T-helper 1 cell treated with Interleukin-12 subunit alpha and Interleukin-12 subunit beta and Interleukin-4 antibody, amounts not matched to agents 30 μg/mL and 1 μg/mL, for 36 hours (primary cell): ENCODE results near the gene UNKL.
"Not testable (repeated sequence)": the region's sequence is repeated elsewhere in the genome, so short reads cannot be mapped to it uniquely, and the experiment has no call there.

Experiments
- H3K27ac Mint-ChIP-seq: one replicate; pipeline ENCODE4 v1.8.0; 2021; ENCODE audit warnings: mild to moderate bottlenecking, mixed read lengths
- H3K27me3 Mint-ChIP-seq: one replicate; pipeline ENCODE4 v1.8.0; 2021; ENCODE audit warnings: low read depth, mixed read lengths
- H3K36me3 Mint-ChIP-seq: one replicate; pipeline ENCODE4 v1.8.0; 2021; ENCODE audit warnings: low read depth, mixed read lengths
- H3K4me1 Mint-ChIP-seq: one replicate; pipeline ENCODE4 v1.8.0; 2021; ENCODE audit warnings: low read depth, mixed read lengths
- H3K4me3 Mint-ChIP-seq: one replicate; pipeline ENCODE4 v1.8.0; 2021; ENCODE audit warnings: mild to moderate bottlenecking, moderate library complexity, mixed read lengths
- H3K9me3 Mint-ChIP-seq: one replicate; pipeline ENCODE4 v1.8.0; 2021; ENCODE audit warnings: mixed read lengths

The UNKL gene

DNA sequence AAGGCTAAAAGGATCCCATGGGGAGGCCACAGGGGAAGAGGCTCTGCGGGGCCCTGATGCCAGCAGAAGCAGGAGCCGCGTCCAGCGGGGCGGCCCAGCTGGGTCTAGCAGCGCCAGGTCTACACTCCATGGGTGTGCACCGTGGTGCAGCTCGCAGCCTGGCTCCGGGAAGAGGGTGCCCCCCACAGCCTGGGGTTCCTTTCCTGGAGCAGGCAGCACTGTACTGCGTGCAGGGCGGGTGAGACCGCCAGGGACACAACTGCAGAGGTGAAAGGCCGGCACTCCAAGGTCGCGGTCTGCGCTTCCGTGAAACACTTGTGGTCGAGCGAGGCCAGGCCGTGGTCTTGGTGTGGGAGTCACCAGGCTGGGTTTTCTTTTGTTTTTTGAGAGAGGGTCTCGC, 36.3 kb upstream of the UNKL start:
- no peaks in the 10 kb centered on the region for H3K9me3 Mint-ChIP-seq
- H3K27ac Mint-ChIP-seq, result no peak overlapping the region
- no peak overlapping the region for H3K4me3 Mint-ChIP-seq
- no peaks in the 10 kb centered on the region for H3K27me3 Mint-ChIP-seq
- H3K4me1 Mint-ChIP-seq, result no peaks in the 10 kb centered on the region
- H3K36me3 Mint-ChIP-seq, result no peaks in the 10 kb centered on the region

DNA sequence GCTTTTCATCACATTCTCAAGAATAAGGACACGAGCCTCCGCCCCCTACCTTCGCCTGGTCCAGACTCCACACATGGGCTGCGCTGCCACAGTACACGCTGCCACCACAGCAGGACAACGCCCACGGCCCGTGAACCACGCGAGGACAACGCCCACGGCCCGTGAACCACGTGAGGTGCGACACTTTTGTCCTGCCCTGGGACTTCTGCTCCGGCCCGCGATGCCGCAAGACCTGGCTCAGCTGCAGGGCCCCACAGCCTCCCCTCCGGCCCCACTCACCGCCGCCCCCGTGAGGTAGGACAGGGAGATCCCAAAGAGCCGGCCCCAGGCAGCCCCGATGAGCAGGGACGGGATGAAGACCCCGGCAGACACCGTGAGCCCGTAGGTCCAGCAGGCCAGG, 35.7 kb upstream of the UNKL start:
- Mint-ChIP-seq H3K9me3 (no peaks in the 10 kb centered on the region), H3K4me3 (no peak overlapping the region), H3K36me3 (no peaks in the 10 kb centered on the region), H3K4me1 (no peaks in the 10 kb centered on the region), H3K27ac (no peak overlapping the region), H3K27me3 (no peaks in the 10 kb centered on the region)

DNA sequence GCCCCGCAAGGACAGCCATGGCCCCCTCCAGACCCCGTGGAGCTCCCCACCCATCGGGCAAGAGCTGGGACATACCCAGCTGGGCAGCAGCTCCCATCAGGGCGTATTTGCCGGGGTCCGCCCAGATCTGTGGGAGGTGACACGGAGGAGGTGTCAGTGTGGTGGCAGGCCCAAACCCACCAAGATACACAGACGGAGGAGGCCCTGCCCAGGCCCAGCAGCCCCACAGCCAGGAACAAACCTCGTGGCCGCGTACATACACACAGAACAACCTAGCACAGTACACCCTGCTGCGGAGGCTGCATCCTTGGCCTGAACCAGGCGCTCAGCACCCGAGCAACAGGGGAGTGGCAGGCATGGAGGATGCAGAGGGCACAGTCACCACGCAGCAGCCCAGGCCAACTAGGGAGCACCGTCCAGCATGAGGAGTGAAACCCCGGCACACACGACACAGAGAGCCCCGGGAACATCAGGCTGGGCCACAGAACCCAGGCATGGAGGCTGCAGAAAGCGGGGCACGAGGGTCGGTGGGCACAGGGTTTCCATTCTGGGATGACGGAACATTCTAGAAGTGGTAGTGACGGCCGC, 34.8 kb upstream of the UNKL start:
- no peaks in the 10 kb centered on the region for H3K9me3 Mint-ChIP-seq
- no peak overlapping the region for H3K4me3 Mint-ChIP-seq
- no peaks in the 10 kb centered on the region for H3K4me1 Mint-ChIP-seq
- H3K27me3 Mint-ChIP-seq, result no peaks in the 10 kb centered on the region
- no peak overlapping the region for H3K27ac Mint-ChIP-seq
- no peaks in the 10 kb centered on the region for H3K36me3 Mint-ChIP-seq

DNA sequence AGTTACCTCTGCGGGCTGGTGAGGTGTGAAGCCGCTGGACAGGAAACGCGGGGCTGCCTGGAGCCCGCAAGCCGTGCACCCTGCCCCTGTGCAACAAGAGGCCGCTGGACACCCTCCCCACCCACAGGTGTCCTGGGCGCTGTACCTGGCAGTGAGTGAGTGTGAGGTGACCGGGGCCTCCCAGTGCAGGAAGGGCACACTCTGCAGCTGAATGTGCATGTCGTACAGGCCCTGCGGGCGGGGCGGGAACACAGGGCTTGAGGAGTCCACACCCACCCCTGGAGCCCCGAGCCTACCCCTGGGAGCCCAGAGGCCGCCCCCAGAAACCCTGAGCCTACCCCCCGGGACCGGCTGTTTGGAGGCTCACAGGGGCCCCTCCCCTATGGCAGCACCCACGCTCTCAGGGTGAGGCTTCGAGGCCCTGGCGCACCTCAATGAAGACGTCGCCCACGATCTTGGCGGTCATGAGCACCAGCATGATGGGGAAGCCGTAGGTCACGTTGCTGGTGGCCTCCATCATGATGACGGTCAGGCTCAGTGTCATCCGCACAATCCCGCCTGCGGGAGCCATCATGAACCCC, 34.1 kb upstream of the UNKL start:
- no peak overlapping the region for H3K27ac Mint-ChIP-seq
- H3K4me3 Mint-ChIP-seq, result no peak overlapping the region
- H3K36me3 Mint-ChIP-seq, result no peaks in the 10 kb centered on the region
- no peaks in the 10 kb centered on the region for H3K4me1 Mint-ChIP-seq
- no peaks in the 10 kb centered on the region for H3K9me3 Mint-ChIP-seq
- H3K27me3 Mint-ChIP-seq, result no peaks in the 10 kb centered on the region

DNA sequence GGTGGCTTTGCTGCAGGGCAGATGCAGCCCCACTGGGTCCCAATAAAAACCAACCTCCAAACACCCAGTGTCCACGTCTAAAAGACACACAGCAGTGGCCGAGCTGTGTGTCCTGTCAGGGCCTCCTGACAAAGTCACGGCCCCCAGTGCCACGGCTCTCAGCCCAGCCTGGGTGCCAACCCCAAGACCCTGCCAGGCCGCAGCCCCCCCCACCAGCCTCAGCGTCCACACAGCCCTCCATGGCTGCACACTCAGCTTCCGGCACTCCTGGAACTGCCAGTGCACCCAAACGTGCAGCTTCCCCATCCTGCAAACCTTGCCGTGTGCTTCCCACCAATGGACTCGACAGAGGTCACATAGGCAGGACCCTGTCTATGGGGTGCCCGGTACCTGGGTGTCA, 33.5 kb upstream of the UNKL start:
- H3K4me1 Mint-ChIP-seq, result no peaks in the 10 kb centered on the region
- no peak overlapping the region for H3K27ac Mint-ChIP-seq
- H3K9me3 Mint-ChIP-seq, result no peaks in the 10 kb centered on the region
- H3K36me3 Mint-ChIP-seq, result no peaks in the 10 kb centered on the region
- no peaks in the 10 kb centered on the region for H3K27me3 Mint-ChIP-seq
- no peak overlapping the region for H3K4me3 Mint-ChIP-seq

DNA sequence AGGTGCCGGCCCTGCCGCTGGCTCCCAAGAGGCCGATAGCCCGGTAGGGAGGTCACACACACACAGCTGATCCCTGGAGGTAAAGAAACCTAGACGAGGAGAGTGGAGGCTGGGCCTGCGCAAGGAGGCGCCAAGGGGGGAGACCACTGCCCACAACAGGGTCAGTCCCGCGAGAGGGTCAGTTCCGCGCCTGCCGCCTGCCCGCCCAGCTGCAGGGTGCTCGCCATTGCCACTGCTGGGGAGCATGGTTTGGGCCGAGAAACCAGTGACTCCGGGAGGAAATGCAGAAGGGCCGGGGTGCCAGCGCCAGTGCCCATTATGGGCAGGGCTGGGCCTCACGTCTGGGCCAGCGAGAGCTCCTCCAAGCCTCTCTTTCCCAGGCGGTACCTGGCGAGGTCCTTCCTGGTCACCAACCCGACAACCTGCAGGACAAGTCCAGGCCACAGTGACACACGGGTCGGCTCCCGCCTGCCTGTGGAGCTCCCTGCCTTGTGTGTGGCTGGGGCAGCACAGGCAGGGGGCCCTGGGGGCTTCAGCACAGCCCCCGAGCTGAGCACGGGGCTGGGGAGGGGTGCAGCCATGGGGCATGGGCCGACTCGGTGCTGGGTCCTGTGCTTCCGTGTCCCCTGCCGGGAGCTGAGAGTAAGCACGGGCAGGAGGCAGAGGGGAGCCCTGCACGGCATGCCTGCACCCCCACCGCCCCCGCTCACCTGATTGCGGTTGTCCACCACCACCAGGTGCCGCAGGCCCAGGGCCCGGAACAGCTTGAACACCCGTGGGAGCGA, 32.0 kb upstream of the UNKL start:
- Mint-ChIP-seq H3K27ac (no peak overlapping the region), H3K27me3 (no peaks in the 10 kb centered on the region), H3K4me1 (no peaks in the 10 kb centered on the region), H3K4me3 (no peak overlapping the region), H3K9me3 (no peaks in the 10 kb centered on the region), H3K36me3 (no peaks in the 10 kb centered on the region)

DNA sequence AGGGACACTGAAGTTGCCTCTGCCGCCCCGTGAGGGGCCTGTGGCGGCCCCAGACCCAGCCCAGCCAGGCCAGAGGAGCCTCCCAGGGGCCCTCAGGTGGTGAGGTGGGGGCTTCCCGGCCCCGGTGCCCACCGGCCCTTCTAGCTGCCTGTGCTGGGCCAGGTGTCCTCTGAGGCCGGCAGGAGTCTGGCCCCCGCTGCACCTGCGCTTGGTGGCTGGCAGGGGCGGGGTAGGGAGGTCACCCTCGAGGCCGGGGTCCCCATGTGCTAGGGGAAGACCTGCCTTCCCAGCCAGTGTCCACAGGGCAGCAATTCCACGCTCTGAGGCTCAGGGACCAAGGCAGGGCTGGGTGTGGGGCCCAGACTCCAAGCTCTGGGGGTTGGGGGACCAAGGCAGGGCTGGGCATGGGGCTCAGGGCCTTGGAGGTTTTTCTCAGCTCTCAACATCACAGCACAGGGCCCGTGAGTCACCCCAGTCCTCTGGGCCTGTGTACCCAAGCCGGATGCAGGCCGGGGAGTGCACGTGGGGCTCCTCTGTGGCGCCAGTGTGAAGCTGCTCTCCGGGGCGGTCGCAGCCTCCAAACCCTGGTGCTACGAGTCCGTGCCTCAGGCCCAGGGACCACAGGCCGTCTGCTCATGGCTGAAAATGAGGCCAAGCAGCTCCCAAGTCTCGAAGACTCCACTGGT, 31.2 kb upstream of the UNKL start:
- no peaks in the 10 kb centered on the region for H3K27me3 Mint-ChIP-seq
- H3K4me3 Mint-ChIP-seq, result no peak overlapping the region
- H3K9me3 Mint-ChIP-seq, result no peaks in the 10 kb centered on the region
- H3K27ac Mint-ChIP-seq, result no peak overlapping the region
- no peaks in the 10 kb centered on the region for H3K36me3 Mint-ChIP-seq
- no peaks in the 10 kb centered on the region for H3K4me1 Mint-ChIP-seq

DNA sequence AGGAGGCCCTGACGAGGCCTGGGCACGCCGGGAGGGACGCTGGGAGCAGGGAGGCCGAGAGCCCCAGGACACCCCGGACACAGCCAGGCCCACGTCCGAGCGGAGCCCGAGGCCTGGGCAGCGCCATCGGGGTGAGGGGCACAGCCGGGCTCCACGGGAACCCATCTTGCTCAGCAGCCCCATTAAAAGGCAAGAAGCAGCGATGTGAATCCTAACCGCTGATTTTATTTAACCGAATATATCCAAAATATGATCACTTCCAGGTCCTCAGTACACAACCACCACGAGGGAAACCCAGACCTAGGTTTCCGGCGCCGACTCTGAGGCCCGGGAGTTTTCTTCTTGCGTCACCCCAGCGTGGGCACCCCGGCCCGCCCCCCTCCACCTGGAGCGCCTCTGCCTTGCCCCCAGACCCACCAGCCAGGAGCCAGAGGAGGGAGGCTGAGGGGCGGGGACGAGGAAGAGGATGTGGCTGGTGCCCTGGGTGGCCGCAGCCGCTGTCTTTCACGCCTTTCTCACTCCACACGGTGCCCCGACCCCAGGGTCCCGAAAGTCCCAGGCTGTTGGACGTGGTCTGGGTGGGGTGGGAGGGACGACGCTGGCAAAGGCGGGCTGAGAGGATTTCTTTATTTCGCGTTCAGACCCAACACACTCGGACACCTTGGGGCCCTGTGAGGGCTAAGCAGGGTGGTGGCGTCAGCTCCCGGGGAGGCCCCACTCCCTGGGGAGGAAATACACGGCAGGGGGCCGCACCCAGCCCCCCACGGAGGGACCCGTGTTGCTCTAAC, 30.4 kb upstream of the UNKL start:
- Mint-ChIP-seq H3K4me3 (no peak overlapping the region), H3K36me3 (no peaks in the 10 kb centered on the region), H3K9me3 (no peaks in the 10 kb centered on the region), H3K27me3 (no peaks in the 10 kb centered on the region), H3K27ac (no peak overlapping the region), H3K4me1 (no peaks in the 10 kb centered on the region)

DNA sequence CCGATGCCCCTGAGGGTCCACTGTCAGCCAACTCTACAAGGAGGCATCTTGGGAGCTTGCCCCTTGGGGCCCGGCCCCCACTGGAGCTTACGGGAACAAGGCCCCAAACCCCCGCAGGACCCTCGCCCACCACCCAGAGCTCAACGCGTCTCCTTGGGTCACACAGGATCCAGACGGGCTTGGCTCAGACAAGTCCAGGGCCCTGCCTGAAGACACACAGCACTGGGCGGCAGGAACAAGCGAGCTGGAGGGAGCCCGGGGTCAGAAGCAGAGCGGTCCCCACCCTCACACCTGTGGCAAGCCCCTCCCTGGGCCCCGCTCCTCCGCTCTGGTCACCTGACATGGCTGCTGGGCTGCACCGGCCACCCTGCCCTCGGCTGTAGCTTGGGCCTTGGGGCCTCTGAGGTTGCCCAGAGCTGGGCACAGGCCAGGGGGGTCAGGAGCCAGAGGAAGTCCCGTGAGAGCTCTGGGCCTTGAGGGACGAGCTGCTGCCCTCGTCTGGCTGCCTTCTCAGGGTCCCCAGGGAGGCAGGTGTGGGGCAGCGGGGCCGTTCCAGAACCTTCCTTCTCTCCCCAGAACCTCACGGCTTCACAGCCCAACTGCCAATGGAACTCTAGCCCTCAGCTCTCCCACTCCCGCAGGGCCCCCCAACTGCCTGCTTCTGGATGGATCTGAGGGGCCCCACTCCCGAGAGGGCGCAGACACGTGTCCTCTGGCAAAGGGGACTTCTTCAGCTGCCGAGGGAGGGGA, 29.7 kb upstream of the UNKL start, which contains the start of gene CCDC154:
Gene CCDC154, minus strand, starts transcription at position 577 of the 750 bp plus-strand sequence. Its CDS starts 234 bp downstream, at position 343.
- Mint-ChIP-seq H3K4me1 (no peaks in the 10 kb centered on the region), H3K27ac (no peak within 1 kb of the TSS), H3K36me3 (no peaks in the 10 kb centered on the region), H3K4me3 (no peak within 1 kb of the TSS), H3K27me3 (no peaks in the 10 kb centered on the region), H3K9me3 (no peaks in the 10 kb centered on the region)

DNA sequence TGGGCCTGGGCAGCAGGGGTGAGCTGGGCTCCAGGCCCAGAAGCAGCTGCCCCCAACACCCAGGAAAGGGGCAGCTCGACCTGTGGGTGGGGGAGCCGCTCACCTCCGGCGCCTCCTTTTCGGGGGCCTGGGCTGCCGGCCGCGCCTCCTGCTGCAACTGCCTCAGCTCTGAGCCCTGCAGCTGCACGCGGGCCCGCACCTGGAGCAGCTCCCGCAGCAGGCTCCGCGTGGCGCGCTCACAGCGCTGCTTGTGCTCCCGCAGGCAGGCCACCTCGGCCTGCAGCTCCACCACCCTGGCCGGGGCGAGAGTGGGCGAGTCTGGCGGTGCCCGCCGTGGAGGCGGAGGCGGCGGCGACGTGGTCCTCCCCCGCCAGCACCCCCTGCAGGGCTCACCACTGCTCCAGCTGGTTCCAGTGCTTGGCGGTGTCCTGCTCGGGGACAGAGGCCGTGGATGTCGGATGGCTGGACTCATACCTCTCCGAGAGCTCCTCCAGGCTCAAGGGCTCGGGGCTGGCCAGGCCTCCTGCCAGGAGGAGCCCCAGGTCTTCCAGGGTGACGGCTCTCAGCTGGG, 29.0 kb upstream of the UNKL start:
- H3K36me3 Mint-ChIP-seq, result no peaks in the 10 kb centered on the region
- no peaks in the 10 kb centered on the region for H3K4me1 Mint-ChIP-seq
- no peak overlapping the region for H3K27ac Mint-ChIP-seq
- H3K9me3 Mint-ChIP-seq, result no peaks in the 10 kb centered on the region
- no peak overlapping the region for H3K4me3 Mint-ChIP-seq
- H3K27me3 Mint-ChIP-seq, result no peaks in the 10 kb centered on the region

DNA sequence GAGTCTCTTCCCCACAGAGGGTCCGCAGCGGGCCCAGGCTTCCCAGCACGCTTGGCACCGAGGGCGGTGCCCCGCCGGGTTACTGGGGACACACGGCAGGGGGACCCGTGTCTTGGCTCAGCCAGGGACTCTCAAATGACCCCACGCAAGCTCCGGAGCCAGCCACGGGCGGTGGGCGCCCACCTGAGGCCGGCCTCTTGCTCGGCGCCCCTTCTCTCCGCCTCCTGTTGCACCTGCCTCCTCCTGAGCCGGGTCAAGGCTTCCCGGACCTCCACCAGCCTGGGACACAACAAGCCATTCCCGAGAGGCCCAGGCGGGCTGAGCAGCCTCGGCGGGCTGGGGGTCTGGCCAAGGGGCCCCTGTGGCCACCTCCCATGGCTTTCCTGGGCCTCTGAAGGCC, 28.2 kb upstream of the UNKL start:
- no peak overlapping the region for H3K4me3 Mint-ChIP-seq
- H3K36me3 Mint-ChIP-seq, result no peaks in the 10 kb centered on the region
- no peaks in the 10 kb centered on the region for H3K4me1 Mint-ChIP-seq
- no peaks in the 10 kb centered on the region for H3K9me3 Mint-ChIP-seq
- H3K27ac Mint-ChIP-seq, result no peak overlapping the region
- H3K27me3 Mint-ChIP-seq, result no peaks in the 10 kb centered on the region

DNA sequence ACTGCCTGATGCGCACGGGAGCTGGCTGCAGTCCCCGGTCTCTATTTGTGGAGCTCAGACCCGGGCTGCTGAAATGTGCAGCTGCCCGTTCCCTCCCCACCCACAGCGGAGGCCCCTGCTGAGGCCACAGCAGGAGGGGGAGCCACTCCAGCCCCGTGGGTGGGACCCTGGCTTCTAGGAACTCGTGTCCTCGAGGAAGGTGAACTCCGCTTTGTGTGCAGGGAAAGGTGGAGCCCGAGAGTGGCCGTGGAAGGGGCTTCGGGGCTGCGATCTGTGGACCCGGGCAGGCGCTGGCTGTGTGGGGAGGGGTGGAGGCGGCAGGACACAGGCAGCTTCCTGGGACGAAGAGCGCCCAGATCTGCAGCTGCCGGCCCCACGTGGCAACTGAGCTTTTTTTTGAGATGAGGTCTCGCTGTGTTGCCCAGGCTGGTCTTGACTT, 26.9 kb upstream of the UNKL start:
- Mint-ChIP-seq H3K4me1 (no peaks in the 10 kb centered on the region), H3K4me3 (no peak overlapping the region), H3K27me3 (no peaks in the 10 kb centered on the region), H3K9me3 (no peaks in the 10 kb centered on the region), H3K36me3 (no peaks in the 10 kb centered on the region), H3K27ac (no peak overlapping the region)

DNA sequence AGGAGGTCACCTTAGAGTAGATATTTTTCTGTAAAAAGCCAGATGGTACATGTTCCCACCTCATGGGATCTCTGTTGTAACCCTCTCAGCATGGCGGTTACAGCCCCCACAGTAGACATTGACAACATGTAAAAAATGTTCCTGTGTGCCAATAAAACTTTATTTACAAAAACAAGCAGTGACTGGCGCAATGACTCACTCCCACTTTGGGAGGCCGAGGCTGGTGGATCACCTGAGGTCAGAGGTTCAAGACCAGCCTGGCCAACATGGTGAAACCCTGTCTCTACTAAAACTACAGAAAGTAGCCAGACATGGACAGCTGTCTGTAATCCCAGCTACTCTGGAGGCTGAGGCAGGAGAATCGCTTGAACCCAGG, 25.2 kb upstream of the UNKL start:
- not testable (repeated sequence) for H3K27ac Mint-ChIP-seq, H3K27me3 Mint-ChIP-seq, H3K4me3 Mint-ChIP-seq, H3K9me3 Mint-ChIP-seq, H3K4me1 Mint-ChIP-seq, H3K36me3 Mint-ChIP-seq
